ENCODE measurements around the gene ADAM15.

GRCh38 chr1:155011004-155011416 lies 40.1 kb upstream of the ADAM15 start:
- TF ChIP-seq CTCF (IDR thresholded peaks at IDR 0.05) (no peak), EZH2 (IDR thresholded peaks at IDR 0.05; ENCODE audit: borderline replicate concordance, insufficient read depth, low read depth, low read length, poor library complexity, severe bottlenecking) (no peak)
